ENCODE data around the gene REEP2. TPM values are rescaled to one million over a fixed set of nuclear protein-coding genes. Genes with fewer than 3 reads are reported as not detected.

REEP2 gene
- total RNA-seq: 2.0 and 2.8 TPM in 2 replicates

DNA sequence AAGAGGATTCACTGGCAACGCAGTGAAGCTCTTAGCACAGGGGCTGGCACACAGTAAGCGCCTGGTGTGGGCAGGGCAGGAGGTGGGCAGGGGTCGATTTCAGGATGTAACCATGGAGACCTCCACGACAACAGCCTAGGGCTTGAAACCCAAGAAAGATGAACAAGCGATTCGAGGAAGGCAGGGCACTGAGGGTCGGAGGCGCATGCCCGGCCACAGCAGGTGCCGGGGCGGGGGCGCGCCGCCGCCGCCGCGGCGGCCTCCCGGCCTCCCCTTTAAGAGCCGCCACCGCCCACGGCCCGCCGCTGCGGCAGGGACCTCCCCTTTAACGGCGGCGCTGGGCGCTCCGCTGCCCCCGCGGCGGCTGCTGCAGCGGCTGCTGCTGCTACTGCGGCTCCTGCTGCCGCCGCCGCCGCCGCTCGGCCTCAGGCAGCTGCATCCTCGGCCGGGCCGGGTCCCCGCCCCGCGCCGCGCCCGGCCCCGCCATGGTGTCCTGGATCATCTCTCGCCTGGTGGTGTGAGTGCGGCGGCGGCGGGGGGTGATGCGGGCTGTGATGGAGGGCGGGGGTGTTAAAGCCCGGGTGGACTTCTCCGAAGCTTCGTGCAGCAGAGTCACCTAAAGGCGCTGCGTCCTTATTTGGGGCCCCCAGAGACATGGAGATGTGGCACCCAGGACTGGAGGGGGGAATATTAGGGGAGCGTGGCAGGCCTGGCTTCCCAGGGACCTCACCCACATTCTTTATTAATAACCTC is at the start of gene REEP2:
Gene REEP2 (plus strand): TSS at position 334 of the 753 bp plus-strand sequence. CDS start 152 bp downstream, at position 486.

DNA sequence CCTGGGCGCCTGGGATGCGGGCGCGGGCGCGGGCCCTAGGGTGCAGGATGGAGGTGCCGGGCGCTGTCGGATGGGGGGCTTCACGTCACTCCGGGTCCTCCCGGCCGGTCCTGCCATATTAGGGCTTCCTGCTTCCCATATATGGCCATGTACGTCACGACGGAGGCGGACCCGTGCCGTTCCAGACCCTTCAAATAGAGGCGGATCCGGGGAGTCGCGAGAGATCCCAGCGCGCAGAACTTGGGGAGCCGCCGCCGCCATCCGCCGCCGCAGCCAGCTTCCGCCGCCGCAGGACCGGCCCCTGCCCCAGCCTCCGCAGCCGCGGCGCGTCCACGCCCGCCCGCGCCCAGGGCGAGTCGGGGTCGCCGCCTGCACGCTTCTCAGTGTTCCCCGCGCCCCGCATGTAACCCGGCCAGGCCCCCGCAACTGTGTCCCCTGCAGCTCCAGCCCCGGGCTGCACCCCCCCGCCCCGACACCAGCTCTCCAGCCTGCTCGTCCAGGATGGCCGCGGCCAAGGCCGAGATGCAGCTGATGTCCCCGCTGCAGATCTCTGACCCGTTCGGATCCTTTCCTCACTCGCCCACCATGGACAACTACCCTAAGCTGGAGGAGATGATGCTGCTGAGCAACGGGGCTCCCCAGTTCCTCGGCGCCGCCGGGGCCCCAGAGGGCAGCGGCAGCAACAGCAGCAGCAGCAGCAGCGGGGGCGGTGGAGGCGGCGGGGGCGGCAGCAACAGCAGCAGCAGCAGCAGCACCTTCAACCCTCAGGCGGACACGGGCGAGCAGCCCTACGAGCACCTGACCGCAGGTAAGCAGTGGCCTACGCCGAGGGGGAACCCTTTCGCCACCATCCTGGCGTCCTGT is 26.6 kb downstream of the REEP2 start, which contains the start of gene EGR1:
Gene EGR1 (plus strand): TSS at position 219 of the 864 bp plus-strand sequence. CDS start 283 bp downstream, at position 502.

Other genes starting within 250 kb of the REEP2 start
- 28.4 and 28.6 TPM in 2 replicates for gene CDC23, start 225.7 kb upstream of the REEP2 start, total RNA-seq
- not detected in 2 replicates for gene GFRA3, start 164.4 kb upstream of the REEP2 start, total RNA-seq
- 1.3 and 6.6 TPM in 2 replicates for gene CDC25C, start 107.3 kb upstream of the REEP2 start, total RNA-seq
- gene FAM53C, start 100.8 kb upstream of the REEP2 start, total RNA-seq: 37.2 and 37.8 TPM in 2 replicates
- gene KDM3B, start 86.4 kb upstream of the REEP2 start, total RNA-seq: 43.6 and 44.2 TPM in 2 replicates
- 0.27 and 1.5 TPM in 2 replicates for gene EGR1, start 26.4 kb downstream of the REEP2 start, total RNA-seq
- gene ETF1, start 104.2 kb downstream of the REEP2 start, total RNA-seq: 101 and 110 TPM in 2 replicates
- 227 and 290 TPM in 2 replicates for gene HSPA9, start 136.3 kb downstream of the REEP2 start, total RNA-seq